ENCODE results near the gene SELENON.

The SELENON gene

DNA sequence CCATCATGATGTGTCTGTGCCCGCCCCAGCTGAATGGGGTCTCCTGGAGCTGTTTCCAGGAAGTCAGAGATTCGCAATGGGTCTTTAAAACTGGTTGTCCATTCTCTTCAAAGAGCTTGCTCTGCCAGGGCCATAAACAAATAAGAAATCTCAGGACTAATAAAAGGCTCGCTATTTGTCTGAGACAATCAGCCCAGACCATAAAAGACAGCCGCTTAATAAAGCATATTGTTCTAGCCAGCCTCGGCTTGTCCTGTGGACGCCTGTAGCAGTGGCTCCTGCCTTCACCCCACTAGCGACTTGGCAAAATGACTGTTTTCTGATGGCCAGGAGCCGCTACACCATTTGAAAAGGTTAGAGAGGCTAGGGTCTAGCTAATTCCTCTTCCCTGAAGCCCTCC is 20.6 kb upstream of the SELENON start:
- Histone ChIP-seq H3K27ac (ENCODE audit: extremely low read depth, low read depth, low read length) (no peak overlapping the region), H3K36me3 (ENCODE audit: control insufficient read depth in 2 of 2, insufficient read depth in 1 of 2, low read length in 2 of 2) (no peaks in the 10 kb centered on the region), H3K9me3 (ENCODE audit: control insufficient read depth, insufficient read depth, low read depth, low read length) (no peaks in the 10 kb centered on the region), H3K4me3 (ENCODE audit: low read depth, low read length) (no peak overlapping the region), H3K4me1 (ENCODE audit: control insufficient read depth, insufficient read depth, low read length) (peaks cover 11% of the 10 kb centered on the region)
- no peak for TF ChIP-seq BCL6B (tag by site-specific recombination; IDR thresholded peaks at IDR 0.05)
- no peak for TF ChIP-seq ZNF48 (tag by site-specific recombination; IDR thresholded peaks at IDR 0.05)
- no peak for TF ChIP-seq ZNF488 (tag by site-specific recombination; IDR thresholded peaks at IDR 0.05)
- no peak for TF ChIP-seq KLF8 (tag by site-specific recombination; IDR thresholded peaks at IDR 0.05)
- TF ChIP-seq ZNF354C (tag by site-specific recombination; IDR thresholded peaks at IDR 0.05; ENCODE audit: borderline replicate concordance, low read depth) = no peak
- TF ChIP-seq, protein P1, sequence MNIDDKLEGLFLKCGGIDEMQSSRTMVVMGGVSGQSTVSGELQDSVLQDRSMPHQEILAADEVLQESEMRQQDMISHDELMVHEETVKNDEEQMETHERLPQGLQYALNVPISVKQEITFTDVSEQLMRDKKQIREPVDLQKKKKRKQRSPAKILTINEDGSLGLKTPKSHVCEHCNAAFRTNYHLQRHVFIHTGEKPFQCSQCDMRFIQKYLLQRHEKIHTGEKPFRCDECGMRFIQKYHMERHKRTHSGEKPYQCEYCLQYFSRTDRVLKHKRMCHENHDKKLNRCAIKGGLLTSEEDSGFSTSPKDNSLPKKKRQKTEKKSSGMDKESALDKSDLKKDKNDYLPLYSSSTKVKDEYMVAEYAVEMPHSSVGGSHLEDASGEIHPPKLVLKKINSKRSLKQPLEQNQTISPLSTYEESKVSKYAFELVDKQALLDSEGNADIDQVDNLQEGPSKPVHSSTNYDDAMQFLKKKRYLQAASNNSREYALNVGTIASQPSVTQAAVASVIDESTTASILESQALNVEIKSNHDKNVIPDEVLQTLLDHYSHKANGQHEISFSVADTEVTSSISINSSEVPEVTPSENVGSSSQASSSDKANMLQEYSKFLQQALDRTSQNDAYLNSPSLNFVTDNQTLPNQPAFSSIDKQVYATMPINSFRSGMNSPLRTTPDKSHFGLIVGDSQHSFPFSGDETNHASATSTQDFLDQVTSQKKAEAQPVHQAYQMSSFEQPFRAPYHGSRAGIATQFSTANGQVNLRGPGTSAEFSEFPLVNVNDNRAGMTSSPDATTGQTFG (tag by site-specific recombination; IDR thresholded peaks at IDR 0.05; ENCODE audit: borderline replicate concordance) = no peak
- POLR2A ChIA-PET = no interaction called here
- CTCF ChIA-PET = no interaction called here

GRCh38 chr1:25779894-25780293 is 20.1 kb upstream of the SELENON start:
- no peak for TF ChIP-seq WT1 (tag by site-specific recombination; IDR thresholded peaks at IDR 0.05)
- TF ChIP-seq ZNF510 (tag by site-specific recombination; IDR thresholded peaks at IDR 0.05; ENCODE audit: insufficient replicate concordance) = no peak
- peak; percentile 96 for TF ChIP-seq ZNF768 (tag by site-specific recombination; IDR thresholded peaks at IDR 0.05)
- TF ChIP-seq, protein P2, sequence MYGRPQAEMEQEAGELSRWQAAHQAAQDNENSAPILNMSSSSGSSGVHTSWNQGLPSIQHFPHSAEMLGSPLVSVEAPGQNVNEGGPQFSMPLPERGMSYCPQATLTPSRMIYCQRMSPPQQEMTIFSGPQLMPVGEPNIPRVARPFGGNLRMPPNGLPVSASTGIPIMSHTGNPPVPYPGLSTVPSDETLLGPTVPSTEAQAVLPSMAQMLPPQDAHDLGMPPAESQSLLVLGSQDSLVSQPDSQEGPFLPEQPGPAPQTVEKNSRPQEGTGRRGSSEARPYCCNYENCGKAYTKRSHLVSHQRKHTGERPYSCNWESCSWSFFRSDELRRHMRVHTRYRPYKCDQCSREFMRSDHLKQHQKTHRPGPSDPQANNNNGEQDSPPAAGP (tag by site-specific recombination; IDR thresholded peaks at IDR 0.05) = no peak
- TF ChIP-seq ZNF112 (tag by site-specific recombination; IDR thresholded peaks at IDR 0.05) = no peak
- no peak for TF ChIP-seq ZNF610 (tag by site-specific recombination; IDR thresholded peaks at IDR 0.05; ENCODE audit: borderline replicate concordance)
- POLR2A ChIA-PET = interaction anchor here (0.6 to 1.5 kb wide), 4 partner anchors 13 to 879 kb away, joined by 3 to 4 read pairs (median 4); partner anchors contain the start of gene RSRP1
- peaks cover 12% of the 10 kb centered on the region for H3K4me1 ChIP-seq (ENCODE audit: control insufficient read depth, insufficient read depth, low read length)
- no peak overlapping the region for H3K27ac ChIP-seq (ENCODE audit: extremely low read depth, low read depth, low read length)
- H3K4me3 ChIP-seq (ENCODE audit: low read depth, low read length) = no peak overlapping the region
- CTCF ChIA-PET = interaction anchor here (1.0 kb wide), 1 partner anchor 295 kb away, joined by 4 read pairs; no protein-coding TSS in a partner anchor
- no peaks in the 10 kb centered on the region for H3K36me3 ChIP-seq (ENCODE audit: control insufficient read depth in 2 of 2, insufficient read depth in 1 of 2, low read length in 2 of 2)
- no peaks in the 10 kb centered on the region for H3K9me3 ChIP-seq (ENCODE audit: control insufficient read depth, insufficient read depth, low read depth, low read length)

DNA sequence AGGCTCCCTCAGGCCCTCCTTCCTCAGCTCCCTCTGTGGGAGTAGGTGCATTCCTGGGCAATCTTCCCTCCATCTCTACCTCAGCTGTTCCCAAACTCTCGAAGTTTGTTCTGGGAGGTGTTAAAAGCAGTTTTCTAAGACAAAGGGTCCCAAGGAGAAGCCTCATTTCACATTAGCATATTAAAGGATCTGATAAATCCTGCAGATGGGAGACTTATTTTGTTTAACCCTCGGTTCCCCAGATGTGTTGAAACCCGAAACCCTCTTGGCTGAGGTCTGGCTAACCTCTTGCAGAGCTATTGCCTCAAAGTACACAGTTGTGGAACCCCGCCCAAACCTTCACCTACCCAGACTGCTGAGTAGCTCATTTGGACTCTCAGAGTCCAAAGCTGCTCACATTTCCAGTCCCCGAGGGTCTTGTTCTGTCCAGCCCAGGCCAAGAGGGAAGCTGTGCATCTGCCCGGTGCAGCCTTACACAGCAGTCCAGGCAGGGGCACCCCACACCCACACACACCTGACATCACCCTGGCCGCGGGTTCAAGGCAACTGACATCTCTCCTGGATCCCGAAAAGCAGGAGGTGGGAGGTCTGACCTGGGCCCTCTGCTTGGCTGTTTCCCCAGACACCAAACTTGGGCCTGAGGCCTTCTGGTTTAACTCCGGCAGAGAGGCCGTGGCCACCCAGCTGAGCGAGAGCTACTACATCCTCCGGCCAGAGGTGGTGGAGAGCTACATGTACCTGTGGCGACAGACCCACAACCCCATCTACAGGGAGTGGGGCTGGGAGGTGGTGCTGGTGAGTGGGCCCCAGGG is 19.5 kb upstream of the SELENON start:
- no peak overlapping the region for H3K27ac ChIP-seq (ENCODE audit: extremely low read depth, low read depth, low read length)
- CTCF ChIA-PET = interaction anchor here (1.0 kb wide), 1 partner anchor 296 kb away, joined by 4 read pairs; no protein-coding TSS in a partner anchor
- H3K4me1 ChIP-seq (ENCODE audit: control insufficient read depth, insufficient read depth, low read length) = peaks cover 9% of the 10 kb centered on the region; the same call in 1 of the 2 replicates
- H3K36me3 ChIP-seq (ENCODE audit: control insufficient read depth in 2 of 2, insufficient read depth in 1 of 2, low read length in 2 of 2) = no peaks in the 10 kb centered on the region
- H3K9me3 ChIP-seq (ENCODE audit: control insufficient read depth, insufficient read depth, low read depth, low read length) = no peaks in the 10 kb centered on the region
- POLR2A ChIA-PET = interaction anchor here (0.6 to 1.5 kb wide), 5 partner anchors 13 to 880 kb away, joined by 3 to 4 read pairs (median 3); partner anchors contain the start of gene RSRP1
- H3K4me3 ChIP-seq (ENCODE audit: low read depth, low read length) = no peak overlapping the region
- TF ChIP-seq KLF1 (tag by site-specific recombination; IDR thresholded peaks at IDR 0.05) = 0 out of 2 replicates have a peak, but pooled peaks have one; percentile 57
- no peak for TF ChIP-seq ZNF423 (tag by site-specific recombination; IDR thresholded peaks at IDR 0.05)
- TF ChIP-seq PATZ1 (tag by site-specific recombination; IDR thresholded peaks at IDR 0.05) = 0 out of 2 replicates have a peak, but pooled peaks have one; percentile 38
- 0 out of 2 replicates have a peak, but pooled peaks have one; percentile 2 for TF ChIP-seq ZSCAN30 (tag by site-specific recombination; IDR thresholded peaks at IDR 0.05)
- TF ChIP-seq SCRT2 (tag by site-specific recombination; IDR thresholded peaks at IDR 0.05) = peak; percentile 37; the same call in 1 of the 2 replicates
- TF ChIP-seq ZNF366 (tag by site-specific recombination; conservative IDR thresholded peaks at IDR 0.05) = peak; percentile 44; the same call in 1 of the 2 replicates
- TF ChIP-seq ZBTB6 (tag by site-specific recombination; IDR thresholded peaks at IDR 0.05) = no peak
- TF ChIP-seq ZNF707 (tag by site-specific recombination; IDR thresholded peaks at IDR 0.05) = no peak
- TF ChIP-seq ZNF10 (tag by site-specific recombination; IDR thresholded peaks at IDR 0.05) = 0 out of 2 replicates have a peak, but pooled peaks have one; percentile 38

All from HEK293 (cell line).